Adrenal gland (tissue), 12 donors: ENCODE results near the gene PDCD1. TPM values are rescaled to one million over a fixed set of nuclear protein-coding genes. Genes with fewer than 3 reads are reported as not detected.
A peak's percentile ranks its signal among the peaks of the same experiment; 100 is the strongest.

Experiments used
- DNase-seq, 7 donors: peaks; one replicate each; pipeline ENCODE4 v3.0.0-alpha.2; 2019 to 2020
- H3K27ac ChIP-seq, 5 donors: fragments of 200-600 bp; sonication (generic) in 4 of 5; 1 replicate in 3 of 5; 2 replicates in 2 of 5; pipeline versions ENCODE4 v1.5.1 to v1.8.0; 2016 to 2020; ENCODE audit warnings: mild to moderate bottlenecking in 1 of 5
- H3K27me3 ChIP-seq: fragments of 200-600 bp; 2 replicates; pipeline ENCODE4 v1.8.0; 2021
- H3K36me3 ChIP-seq, 2 donors: fragments of 200-600 bp; replicated peaks in 1 of 2; 1 replicate in 1 of 2; 2 replicates in 1 of 2; pipeline versions ENCODE4 v1.5.1 to v1.8.0; 2018 to 2022
- H3K4me1 ChIP-seq, 2 donors: fragments of 200-600 bp; replicated peaks in 1 of 2; 1 replicate in 1 of 2; 2 replicates in 1 of 2; pipeline versions ENCODE4 v1.5.1 to v1.8.0; 2018 to 2021
- H3K4me3 ChIP-seq, 4 donors: fragments of 200-600 bp; sonication (generic) in 3 of 4; one replicate each; pipeline ENCODE4 v1.5.1; 2016 to 2018
- H3K9me3 ChIP-seq, 3 donors: fragments of 200-600 bp; sonication (generic) in 1 of 3; replicated peaks in 1 of 3; 1 replicate in 2 of 3; 2 replicates in 1 of 3; pipeline versions ENCODE4 v1.5.1 to v1.8.0; 2016 to 2021
- POLR2A ChIP-seq, 2 donors: fragments of 450-650 bp; IDR thresholded peaks; one replicate each; pipeline ENCODE4 v1.6.1; 2017; ENCODE audit warnings: antibody characterized with exemption in 2 of 2, mild to moderate bottlenecking in 2 of 2, moderate library complexity in 1 of 2
- WGBS, 4 donors: extraction: QIAGEN DNeasy Blood & Tissue Kit in 2 of 4; methylation state at CpG; one replicate each; pipeline versions ENCODE4 v1.1.5 to v1.1.7; 2013 to 2017; 5-methylcytosine and 5-hydroxymethylcytosine counted together
- intact Hi-C, 2 donors: fragments of 100-400 bp; cut with DNase I; formaldehyde crosslinking; loops; one replicate each; pipeline versions ENCODE4 v1.14.1 to v1.15.0; 2022 to 2023
- polyA plus RNA-seq, 3 donors: library from polyadenylated mRNA; stranded (reverse); fragments of 200-250 nt in 2 of 3; fragments of 350-450 nt in 1 of 3; fragmentation: Illumina TruSeq in 1 of 3; extraction: RNeasy Lipid Tissue Mini Kit (QIAGEN cat#74804) in 1 of 3; gene quantifications; one replicate each; pipeline ENCODE4 v1.2.3, GENCODE V29; 2013 to 2014
- total RNA-seq, 9 donors: library from RNA; depleted of rRNA in 4 of 9; stranded (reverse); fragments of >200 nt in 4 of 9; fragments of 120-200 nt in 1 of 9; fragmentation: NEBNext Ultra II Directional in 1 of 9; extraction: Animal tissue kit (Norgen Biotek cat#: 25700) in 1 of 9; gene quantifications; one replicate each; pipeline versions ENCODE4 v1.1.0 to v1.2.4, GENCODE V29; 2013 to 2023
- TF ChIP-seq, protein P1 (sequence below), 6 experiments: fragments of 450-650 bp in 4 of 6; fragments of 200-600 bp in 2 of 6; sonication (generic) in 1 of 6; IDR thresholded peaks; 1 replicate in 5 of 6; 2 replicates in 1 of 6; pipeline versions ENCODE4 v1.5.1 to v1.8.0; 2016 to 2021; ENCODE audit warnings: antibody characterized with exemption in 6 of 6, mild to moderate bottlenecking in 2 of 6, moderate library complexity in 1 of 6
- donor health status: healthy with polysubstance abuse.
- donor health status: Bipolar disorder and iron deficiency.
- donor health status: DM: yes; HTN: yes; CAD: no.
- donor health status: DM: no; HTN: no; CAD: no.
- donor health status: DM: no; HTN: no; CAD: no.
- donor health status: DM: yes; HTN: yes; CAD: no.

Gene PDCD1
- total and polyA plus RNA-seq, 12 donors, result 0.23 to 2.0 (median 0.45) TPM; not detected in 4

DNA sequence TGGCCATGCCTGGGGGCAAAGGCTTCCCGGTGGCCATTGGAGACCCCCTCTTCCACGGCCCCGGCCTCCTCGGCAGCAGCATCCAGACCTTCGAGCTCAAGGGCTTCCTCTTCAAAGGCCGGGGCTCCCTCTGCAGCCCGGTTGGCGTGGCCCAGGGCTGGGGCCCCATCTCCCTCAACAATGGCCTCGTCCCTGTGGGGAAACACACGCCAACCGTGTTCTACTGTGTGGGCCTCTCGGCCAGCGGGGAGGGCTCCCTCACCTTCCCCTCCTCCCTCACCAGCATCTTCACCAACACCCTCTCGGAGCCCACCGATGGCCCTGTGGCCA lies 13.6 kb upstream of the PDCD1 start:
- Histone ChIP-seq H3K27me3 (peaks cover 2% of the 10 kb centered on the region), H3K27ac (no peak overlapping the region), H3K4me1 (no peaks in the 10 kb centered on the region), H3K9me3 (no peaks in the 10 kb centered on the region), H3K4me3 (no peak overlapping the region), H3K36me3 (no peaks in the 10 kb centered on the region)
- intact Hi-C loops, result loop anchor here (10.0 kb wide), 2 partner anchors 137 to 147 kb away; partner anchors contain the start of gene D2HGDH (in 1 of the 2)
- no peak for DNase-seq
- WGBS, 4 donors, result 85 to 95% (median 90%) methylated on average over 8 to 15 of the region's 15 CpGs
- TF ChIP-seq, protein P1, sequence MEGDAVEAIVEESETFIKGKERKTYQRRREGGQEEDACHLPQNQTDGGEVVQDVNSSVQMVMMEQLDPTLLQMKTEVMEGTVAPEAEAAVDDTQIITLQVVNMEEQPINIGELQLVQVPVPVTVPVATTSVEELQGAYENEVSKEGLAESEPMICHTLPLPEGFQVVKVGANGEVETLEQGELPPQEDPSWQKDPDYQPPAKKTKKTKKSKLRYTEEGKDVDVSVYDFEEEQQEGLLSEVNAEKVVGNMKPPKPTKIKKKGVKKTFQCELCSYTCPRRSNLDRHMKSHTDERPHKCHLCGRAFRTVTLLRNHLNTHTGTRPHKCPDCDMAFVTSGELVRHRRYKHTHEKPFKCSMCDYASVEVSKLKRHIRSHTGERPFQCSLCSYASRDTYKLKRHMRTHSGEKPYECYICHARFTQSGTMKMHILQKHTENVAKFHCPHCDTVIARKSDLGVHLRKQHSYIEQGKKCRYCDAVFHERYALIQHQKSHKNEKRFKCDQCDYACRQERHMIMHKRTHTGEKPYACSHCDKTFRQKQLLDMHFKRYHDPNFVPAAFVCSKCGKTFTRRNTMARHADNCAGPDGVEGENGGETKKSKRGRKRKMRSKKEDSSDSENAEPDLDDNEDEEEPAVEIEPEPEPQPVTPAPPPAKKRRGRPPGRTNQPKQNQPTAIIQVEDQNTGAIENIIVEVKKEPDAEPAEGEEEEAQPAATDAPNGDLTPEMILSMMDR (IDR thresholded peaks at IDR 0.05), result no peak
- no peak for TF ChIP-seq POLR2A (IDR thresholded peaks at IDR 0.05)

DNA sequence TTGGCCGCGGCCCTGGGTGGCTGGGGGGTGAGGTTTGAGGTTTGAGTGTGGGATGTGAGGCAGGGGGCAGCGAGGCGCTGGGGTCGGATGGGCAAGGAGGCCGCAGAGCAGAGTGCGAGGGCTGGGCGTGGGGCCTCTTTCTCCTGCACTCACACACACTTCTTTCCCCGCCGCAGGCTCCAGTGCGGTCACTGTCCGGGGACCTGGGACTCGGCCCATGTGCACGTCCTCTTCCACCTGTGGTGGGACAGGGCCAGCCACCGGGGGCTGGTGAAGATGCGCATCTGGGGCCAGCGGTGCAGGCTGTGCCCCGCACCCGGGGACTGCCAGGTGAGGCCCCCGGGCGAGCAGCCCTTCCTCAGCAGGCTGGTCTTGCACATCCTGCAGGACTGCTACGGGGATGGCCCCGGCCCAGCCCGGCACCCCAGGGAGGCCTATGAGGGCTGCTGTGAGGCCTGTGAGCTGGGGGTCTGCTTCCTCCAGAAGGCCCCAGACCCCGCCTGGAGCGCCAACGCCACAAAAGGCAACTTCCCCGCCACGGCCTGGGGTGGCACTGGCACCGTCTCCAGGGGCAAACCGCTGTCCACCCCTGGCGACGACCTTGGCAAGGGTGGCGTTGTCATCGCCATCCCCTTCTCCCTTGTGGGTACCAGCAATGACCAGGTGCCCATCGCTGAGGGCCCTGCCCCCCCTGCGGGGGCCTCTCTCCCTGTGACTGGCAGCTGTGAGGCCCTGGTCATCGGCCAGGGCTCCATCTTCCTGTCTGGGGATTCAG lies 13.0 kb upstream of the PDCD1 start:
- no peak overlapping the region for H3K27ac ChIP-seq
- H3K9me3 ChIP-seq, result no peaks in the 10 kb centered on the region
- H3K4me1 ChIP-seq, result no peaks in the 10 kb centered on the region
- 87 to 92% (median 90%) methylated on average over 19 to 38 of the region's 38 CpGs for WGBS, 4 donors
- H3K36me3 ChIP-seq, result no peaks in the 10 kb centered on the region
- no peak for TF ChIP-seq POLR2A (IDR thresholded peaks at IDR 0.05)
- TF ChIP-seq, protein P1 (IDR thresholded peaks at IDR 0.05), result no peak
- intact Hi-C loops, result loop anchor here (10.0 kb wide), 2 partner anchors 137 to 147 kb away; partner anchors contain the start of gene D2HGDH (in 1 of the 2)
- no peak overlapping the region for H3K4me3 ChIP-seq
- peaks cover 8% of the 10 kb centered on the region for H3K27me3 ChIP-seq
- DNase-seq, result no peak

DNA sequence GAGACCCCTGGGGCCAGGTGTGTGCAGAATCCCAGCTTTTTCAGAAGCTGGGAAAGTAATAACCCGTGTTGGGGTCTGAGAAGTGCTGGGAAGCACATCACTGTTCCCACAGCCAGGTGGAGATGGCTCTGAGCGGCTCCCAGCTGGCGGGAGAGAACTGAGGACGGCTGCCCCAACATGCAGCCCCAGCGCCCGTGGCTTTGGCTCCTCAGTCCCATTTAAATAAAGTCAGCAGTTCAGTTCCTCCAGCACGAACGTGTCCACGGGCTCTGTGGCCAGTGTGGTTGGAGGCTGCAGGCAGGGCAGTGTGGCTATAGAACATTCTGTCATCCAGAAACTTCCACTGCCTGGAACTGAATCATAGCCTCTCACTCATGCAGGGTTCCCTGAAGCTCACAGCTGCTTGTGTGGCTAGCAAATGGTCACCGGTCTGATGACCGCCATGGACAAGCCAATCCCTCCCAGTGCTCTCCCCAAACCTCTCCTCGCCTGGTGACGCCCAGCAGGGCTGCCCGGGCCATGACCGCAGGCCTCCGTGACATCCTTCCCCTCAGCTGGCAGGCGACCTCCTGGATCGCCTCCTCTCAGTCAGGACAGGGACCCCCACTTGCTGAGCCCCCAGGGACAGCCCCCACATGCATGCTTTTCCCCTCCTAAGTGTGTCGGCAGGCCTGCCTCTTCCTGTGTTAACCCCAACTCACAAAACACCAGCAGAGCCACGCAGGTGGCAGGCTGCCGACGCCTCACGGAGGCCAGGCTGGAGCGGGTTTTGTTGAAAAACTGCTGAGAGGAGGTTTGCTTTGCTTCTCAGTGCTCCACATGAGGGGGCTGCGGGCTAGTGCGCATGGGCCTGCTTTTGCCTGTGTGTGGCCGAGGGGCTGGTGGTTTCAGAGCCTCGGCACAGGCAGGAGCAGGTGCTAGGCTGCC lies 12.2 kb upstream of the PDCD1 start:
- Histone ChIP-seq H3K4me3 (no peak overlapping the region), H3K27ac (no peak overlapping the region), H3K9me3 (no peaks in the 10 kb centered on the region), H3K4me1 (no peaks in the 10 kb centered on the region), H3K36me3 (no peaks in the 10 kb centered on the region), H3K27me3 (peaks cover 12% of the 10 kb centered on the region)
- 76 to 80% (median 79%) methylated on average over 16 to 28 of the region's 28 CpGs for WGBS, 4 donors
- DNase-seq, result peak in 1 of 7 donors; percentile 2
- TF ChIP-seq, protein P1 (IDR thresholded peaks at IDR 0.05), result no peak
- TF ChIP-seq POLR2A (IDR thresholded peaks at IDR 0.05), result no peak
- intact Hi-C loops, result loop anchor here (10.0 kb wide), 2 partner anchors 136 to 146 kb away; partner anchors contain the start of gene D2HGDH (in 1 of the 2)

DNA sequence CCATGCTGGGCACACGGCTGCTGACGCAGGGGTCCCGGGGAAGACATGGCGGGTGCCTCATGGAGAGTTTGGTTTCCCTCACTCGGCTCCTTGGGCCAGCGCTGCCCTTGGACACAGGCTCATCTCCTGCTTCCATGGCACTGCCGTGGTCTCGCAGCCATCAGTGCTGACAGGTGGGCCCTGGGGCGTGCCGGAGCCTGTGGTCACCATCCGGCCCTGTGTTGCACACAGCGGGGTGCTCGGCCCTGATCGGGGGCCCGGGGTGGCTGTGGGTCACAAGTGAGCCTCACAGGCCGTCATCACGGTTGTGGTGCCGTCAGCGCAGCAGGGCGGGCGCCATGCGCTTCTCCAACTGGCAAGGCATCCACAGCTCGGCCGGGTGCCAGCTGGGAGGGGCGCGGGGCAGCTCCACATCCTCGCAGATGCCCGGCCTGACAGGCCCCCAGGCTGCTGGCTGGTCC lies 11.4 kb upstream of the PDCD1 start:
- no peaks in the 10 kb centered on the region for H3K9me3 ChIP-seq
- 85 to 97% (median 90%) methylated on average over 7 to 28 of the region's 28 CpGs for WGBS, 4 donors
- no peak overlapping the region for H3K27ac ChIP-seq
- TF ChIP-seq POLR2A (IDR thresholded peaks at IDR 0.05), result no peak
- TF ChIP-seq, protein P1 (IDR thresholded peaks at IDR 0.05), result no peak
- intact Hi-C loops, result loop anchor here (10.0 kb wide), 2 partner anchors 135 to 145 kb away; partner anchors contain the start of gene D2HGDH (in 1 of the 2)
- H3K36me3 ChIP-seq, result no peaks in the 10 kb centered on the region
- H3K4me1 ChIP-seq, result no peaks in the 10 kb centered on the region
- DNase-seq, result peak in 1 of 7 donors; percentile 4
- H3K27me3 ChIP-seq, result peaks cover 12% of the 10 kb centered on the region
- no peak overlapping the region for H3K4me3 ChIP-seq
